PC-3 (cell line): Measurements from ENCODE around the gene BMP2K.

ENCODE experiments used
- EZH2 ChIP-seq: fragments of 300-600 bp; sonication (generic); IDR thresholded peaks from one replicate; pipeline ENCODE4 v1.6.1; 2017; ENCODE audit warnings: antibody characterized with exemption, mild to moderate bottlenecking, low read length; ENCODE audit not compliant: unreplicated experiment
- TF ChIP-seq, protein P1 (sequence below): fragments of 300-600 bp; sonication (generic); conservative IDR thresholded peaks from 2 replicates; pipeline ENCODE4 v1.5.1; 2017; ENCODE audit warnings: antibody characterized with exemption, low read depth, mild to moderate bottlenecking, low read length

DNA sequence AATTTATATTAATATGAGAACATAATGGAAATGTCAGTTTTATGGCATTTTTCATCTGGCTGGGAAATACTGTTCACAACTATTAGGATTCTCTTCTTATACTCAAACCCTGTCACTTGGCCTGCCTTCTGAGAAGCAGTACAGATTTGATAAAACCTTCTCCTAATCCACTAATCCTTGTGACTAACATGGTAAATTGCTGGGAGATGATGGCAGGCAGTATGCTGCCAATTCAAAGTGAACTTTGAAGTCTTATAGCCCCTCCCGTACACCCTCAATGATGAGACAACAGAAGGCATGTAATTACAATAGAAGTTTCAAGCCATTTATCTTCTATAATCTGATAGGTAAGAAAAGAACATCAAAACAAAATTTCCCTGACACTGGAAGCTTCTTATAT lies 126.1 kb downstream of the BMP2K start:
- TF ChIP-seq EZH2 = no peak
- TF ChIP-seq, protein P1, sequence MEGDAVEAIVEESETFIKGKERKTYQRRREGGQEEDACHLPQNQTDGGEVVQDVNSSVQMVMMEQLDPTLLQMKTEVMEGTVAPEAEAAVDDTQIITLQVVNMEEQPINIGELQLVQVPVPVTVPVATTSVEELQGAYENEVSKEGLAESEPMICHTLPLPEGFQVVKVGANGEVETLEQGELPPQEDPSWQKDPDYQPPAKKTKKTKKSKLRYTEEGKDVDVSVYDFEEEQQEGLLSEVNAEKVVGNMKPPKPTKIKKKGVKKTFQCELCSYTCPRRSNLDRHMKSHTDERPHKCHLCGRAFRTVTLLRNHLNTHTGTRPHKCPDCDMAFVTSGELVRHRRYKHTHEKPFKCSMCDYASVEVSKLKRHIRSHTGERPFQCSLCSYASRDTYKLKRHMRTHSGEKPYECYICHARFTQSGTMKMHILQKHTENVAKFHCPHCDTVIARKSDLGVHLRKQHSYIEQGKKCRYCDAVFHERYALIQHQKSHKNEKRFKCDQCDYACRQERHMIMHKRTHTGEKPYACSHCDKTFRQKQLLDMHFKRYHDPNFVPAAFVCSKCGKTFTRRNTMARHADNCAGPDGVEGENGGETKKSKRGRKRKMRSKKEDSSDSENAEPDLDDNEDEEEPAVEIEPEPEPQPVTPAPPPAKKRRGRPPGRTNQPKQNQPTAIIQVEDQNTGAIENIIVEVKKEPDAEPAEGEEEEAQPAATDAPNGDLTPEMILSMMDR = no peak
